Fibroblast of the conjunctiva (primary cell): Measurements from ENCODE around the gene TC2N.
"Not testable (repeated sequence)": the region's sequence is repeated elsewhere in the genome, so short reads cannot be mapped to it uniquely, and the experiment has no call there.

Experiments
- DNase-seq: peaks from one replicate; pipeline ENCODE4 v3.0.0-alpha.2; 2010; ENCODE audit warnings: low read depth

TC2N gene

DNA sequence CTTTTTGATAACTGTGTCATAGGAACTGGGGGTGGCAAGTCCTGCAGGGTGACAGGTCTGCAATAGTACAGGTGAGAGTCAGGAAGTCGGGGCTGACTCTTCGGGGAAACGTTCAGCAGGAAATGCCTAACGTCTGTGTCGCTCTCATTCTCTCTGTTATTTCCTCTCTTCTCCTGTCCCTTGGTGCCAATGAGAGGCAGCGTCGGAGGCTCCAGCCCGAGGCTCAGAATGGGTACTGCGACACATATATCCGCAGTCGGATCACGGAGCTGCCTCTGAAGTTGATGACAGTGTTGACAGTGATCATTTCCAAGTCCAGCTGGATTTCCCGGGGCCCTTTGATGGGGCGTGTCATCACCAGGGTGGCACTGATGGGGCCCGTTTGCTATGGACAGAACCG lies 2.7 kb upstream of the TC2N start:
- DNase-seq, result no peak

DNA sequence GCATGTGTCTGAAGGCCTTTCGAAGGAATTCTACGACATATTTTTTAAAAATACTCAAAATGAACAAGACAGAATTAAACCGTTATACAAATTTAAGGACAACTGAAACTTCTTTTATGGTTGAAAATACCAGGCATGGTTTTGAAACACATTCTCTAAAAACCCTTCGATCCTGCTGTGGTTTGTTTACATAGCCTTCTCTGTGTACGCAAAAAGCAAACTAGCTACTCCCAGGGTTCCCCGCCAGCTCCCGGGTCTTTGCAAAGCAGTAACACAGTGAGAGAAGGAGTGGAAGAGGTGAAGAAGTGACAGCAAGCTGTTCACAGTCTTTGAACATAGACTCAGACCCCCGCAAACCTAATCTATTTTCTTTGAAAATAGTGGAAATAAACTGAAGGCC lies 2.2 kb upstream of the TC2N start:
- DNase-seq, result no peak

DNA sequence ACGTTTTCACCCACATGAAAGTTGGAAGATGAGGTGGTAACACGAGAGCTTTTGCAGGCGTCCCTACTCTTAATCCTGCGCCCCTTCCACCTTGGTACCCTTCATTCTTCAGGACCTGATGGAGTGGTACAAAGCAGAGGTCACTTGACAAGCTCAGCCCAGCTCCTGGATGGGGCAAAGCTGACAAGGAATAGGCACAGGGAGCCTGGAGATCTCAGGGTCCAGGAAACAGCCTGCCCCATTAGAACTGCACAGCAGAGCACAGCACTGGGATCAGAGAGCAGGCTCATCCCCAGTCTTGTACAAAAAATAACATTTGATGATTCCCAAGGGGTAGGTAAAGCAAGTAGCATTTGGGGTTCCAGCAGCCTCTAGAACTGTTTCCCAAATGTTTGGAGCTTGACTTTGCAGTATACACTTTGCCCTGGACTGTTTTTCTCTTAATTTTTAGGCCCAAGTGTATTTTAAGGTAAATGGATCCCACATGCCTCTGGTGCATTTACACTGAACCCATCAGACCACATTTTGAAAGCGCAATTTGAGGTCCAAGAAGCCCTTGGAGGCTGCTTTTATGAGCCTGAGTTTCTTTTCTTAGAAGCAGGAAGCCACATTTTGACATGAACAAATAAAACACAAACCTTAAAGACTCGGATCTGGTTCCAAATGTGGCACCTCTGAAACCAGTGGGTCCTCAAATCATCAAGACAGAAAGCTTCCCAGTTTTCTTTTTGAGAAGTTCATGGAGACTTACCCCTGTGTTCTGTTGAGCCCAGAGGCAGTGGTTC lies 633 bp downstream of the TC2N start:
- no peak for DNase-seq

DNA sequence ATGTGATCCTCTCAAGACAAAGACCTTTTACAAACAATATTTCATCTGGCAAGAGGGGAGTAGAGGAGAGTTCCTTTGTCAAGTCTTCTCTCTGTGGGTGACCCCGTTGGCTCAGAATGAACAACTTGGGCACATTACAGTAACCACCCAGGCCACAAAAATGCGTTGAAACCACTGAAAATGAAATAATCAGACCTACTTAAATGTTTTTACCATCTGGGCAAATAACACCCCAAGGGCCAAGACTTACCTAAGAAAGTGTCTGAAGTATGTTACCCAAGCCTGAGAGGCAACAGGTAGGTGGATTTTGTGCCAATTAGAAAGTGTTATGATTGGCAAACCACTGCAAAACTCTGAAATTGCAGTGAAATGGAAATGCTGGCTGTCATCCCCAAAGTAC lies 1.3 kb downstream of the TC2N start:
- no peak for DNase-seq

DNA sequence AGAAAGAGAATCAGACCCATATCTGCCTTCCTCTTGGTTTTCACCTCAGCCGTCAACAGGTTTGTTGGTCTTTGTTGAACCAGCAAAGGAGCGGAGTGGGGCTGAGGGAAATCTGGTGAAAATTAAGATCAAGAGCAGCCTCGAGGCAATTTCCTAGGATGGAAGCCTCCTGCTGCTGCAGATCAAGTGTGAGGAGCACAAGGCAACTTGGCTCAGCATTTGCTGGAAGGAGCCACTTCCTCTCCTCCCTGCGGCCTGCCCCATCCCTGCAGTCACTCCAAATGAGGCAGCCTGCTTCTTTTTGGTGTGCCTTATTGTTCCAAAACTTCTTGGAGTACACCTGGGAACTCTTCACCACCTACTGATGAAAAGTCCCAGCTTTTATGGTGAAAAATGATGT lies 4.9 kb downstream of the TC2N start:
- no peak for DNase-seq

DNA sequence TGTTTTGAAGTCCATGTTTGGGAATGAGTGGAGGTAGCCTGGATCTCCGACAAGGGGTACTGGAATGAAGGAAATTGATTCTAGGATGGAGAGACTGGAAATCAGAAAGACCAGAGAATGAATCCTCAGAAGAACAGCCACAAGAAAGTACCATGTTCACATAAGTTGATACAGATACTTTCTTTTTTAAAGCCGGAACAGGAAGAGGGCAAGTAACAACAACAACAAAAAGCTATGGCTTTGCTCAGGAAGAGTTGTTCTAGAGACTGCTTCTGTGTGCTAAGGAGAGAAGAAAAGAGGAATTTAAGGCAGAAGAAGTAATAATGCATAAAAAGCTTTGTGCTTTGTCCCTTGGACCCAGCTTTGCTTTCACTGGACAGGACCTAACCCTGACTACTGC lies 6.2 kb downstream of the TC2N start:
- no peak for DNase-seq

DNA sequence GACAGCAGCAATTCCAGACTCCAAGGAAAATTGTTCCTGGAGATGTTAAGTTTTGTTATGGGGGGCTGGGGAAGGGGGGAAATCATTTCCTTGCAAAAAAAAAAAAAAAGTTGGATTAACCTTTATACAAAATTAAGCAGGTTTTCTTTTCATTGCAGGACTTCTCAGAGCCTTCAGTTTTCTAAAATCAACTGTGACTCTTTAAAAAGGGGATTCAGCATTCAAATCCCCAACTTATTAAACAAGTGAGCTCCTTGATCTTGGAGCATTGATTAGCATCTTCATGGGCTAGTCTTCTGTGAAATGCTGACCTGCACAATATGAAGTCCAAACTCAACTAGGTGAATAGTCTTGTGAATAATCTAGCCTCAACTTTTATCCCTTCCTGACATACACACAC lies 7.1 kb downstream of the TC2N start:
- no peak for DNase-seq

DNA sequence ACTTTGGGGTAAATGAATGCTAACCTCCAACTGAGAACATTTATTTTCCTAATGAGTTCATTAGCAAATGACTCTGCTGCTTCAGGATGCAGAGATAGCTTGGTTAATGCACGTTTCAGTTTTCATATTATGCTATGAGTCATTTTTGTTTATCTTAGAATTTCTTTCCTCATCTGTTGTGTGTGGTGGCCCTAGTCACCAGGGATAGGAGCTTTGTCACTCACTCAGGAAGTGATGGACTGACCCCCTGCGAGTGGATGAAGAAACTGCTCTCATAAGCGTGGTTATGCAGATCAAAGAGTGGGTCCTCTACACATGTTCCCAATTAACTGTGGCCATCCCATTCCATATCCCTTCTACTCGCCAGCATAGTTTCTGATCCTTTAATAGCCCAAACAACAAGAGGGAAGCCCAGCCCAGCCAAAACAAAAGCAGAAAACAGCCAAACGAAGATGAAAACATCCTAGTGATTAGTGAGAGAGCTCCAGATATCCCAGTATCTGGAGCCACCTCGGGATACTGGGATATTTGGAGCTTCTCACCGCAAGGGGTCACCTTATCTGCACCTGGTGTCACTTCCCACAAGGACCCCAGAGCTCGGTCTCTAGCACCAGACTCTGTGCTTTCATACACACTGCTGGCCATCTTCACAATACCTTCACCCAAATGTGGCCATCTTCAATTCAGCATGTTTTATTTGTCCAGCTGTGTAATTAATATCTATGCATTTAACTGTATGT lies 8.6 kb downstream of the TC2N start:
- peak; percentile 37 for DNase-seq

DNA sequence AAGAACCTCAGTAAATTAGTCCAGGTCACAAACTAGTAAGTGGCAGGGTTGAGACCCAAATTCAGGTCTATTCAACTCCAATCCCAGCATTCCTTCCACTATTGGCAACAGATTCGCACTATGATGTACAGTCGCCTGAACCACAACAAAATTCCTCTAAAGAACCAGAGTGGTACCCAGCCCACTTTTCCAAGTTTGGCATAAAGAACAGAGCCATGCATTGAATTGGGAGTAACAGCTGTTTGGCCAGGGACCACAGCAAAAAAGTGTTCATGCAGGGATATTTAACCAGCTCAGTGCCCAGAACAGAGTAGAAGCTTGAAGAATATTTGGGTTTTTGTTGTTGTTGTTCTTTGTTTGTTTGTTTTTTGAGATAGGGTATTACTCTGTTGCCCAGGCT lies 9.7 kb downstream of the TC2N start:
- no peak for DNase-seq

DNA sequence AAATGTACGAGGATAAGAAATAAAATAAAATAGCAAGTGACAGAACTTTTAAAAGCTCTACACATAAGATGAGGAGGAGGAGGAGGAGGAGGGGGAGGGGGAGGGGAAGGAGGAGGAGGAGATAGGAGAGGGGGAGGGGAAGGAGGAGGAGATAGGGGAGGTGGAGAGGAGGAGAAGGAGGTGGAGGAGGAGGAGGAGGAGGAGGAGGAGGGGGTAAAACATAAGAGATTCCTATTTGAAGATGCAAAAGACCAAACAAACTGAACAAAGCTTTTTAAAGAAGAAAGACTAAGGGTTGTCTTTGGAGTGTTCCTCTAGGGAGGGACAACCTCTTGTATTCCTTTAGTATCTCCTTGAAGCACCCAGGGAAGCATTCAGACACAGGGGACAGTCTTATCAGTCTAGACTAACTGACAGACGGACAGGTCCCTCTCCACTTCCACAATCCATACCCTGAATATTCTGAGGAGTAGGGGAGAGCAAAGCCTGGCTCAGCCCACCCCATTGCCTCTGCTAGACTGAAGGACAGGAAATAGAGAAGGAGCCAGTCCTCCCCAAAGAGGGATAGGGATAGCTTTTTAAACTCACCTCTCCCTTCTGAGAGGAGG lies 12.9 kb downstream of the TC2N start:
- DNase-seq, result no peak

DNA sequence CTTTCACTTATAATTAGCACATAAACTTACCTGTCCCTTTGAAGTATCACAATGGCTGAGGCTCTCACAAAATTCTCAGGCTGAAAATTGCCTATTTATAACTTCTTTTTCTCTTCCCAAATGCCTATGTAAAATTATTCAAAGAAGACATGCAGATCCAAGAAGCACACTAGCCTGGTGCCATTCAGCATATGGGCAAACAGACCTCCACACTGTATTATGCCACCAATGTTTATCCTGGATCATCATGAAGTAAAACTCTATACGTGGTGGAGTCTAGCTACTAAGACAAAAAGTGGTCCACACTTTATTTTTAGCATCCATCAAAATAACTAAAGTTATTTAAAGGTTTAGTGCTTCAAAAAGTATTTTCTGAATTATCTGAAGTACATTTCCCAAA lies 15.8 kb downstream of the TC2N start:
- no peak for DNase-seq

DNA sequence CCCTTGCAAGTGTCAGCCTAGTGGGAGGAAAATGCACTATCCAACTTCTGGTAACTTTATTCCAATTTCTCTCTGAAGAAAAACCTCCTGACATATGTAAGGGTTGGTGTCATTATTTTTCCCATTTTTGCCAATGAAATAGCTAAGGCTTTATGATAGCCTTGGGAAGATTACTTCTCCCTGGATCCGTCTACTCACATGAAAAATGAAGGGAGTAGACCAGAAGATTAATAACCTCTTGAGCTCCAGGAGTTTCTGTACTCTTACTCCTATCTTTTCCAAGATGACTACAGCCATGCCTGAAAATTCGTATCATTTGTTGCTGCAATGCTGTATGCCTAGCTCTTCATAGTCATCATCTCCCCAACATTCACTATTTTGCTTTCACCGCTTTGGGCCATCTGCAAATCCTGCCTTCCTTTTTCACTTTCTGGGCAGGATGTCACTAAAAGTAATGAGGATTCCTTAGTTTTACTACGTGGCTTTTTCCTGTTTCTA lies 18.8 kb downstream of the TC2N start:
- DNase-seq, result no peak

DNA sequence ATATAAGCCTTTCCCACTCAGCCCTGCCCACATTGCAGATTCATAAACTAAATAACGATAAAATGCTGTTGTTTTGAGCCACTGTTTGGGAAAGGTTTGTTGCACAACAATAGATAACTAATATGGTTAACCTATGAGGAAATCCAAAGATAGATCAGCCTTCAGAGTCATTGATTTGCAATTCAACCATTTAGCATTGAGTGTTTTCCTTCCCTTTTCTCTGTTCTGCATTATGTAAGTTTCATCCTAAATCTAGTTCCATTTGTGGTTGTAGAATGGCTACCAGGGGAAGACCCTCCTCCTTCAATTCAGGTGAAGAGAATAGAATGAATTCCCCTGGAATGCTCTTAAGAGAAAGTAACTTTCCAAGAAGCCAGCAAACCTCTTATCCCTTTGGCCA lies 19.6 kb downstream of the TC2N start:
- no peak for DNase-seq

DNA sequence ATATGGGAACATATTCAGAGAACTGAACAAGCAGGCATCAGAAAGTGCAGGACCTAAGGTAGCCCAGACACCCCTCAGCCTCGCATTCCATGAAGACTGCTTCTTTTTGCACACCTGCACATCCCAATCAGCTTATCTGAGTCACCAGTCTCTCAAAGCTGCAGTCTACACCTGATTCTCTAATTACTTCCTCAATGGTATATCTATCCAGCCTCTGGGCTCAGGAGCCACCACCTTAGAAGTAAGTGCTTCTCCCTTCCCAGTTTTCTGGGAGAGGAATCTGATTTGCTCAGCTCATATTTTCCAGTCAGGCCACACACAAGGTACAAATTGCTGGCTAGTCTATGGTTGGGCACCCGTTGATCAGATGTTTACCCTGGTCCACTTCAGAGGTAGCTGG lies 21.7 kb downstream of the TC2N start:
- no peak for DNase-seq

DNA sequence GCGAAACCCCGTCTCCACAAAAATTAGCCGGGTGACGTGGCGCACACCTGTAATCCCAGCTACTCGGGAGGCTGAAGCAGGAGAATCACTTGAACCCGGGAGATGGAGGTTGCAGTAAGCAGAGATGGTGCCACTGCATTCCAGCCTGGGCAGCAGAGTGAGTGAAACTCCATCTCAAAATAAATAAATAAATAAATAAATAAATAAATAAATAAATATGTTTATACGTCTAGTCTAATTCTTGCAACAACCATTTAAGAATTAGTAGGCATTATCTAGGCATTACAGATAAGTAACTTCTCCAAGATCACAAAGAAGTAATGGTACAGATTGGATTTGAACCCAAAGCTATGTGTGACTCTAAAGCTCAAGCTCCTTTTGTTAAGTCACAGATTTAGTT lies 22.3 kb downstream of the TC2N start:
- not testable (repeated sequence) for DNase-seq

DNA sequence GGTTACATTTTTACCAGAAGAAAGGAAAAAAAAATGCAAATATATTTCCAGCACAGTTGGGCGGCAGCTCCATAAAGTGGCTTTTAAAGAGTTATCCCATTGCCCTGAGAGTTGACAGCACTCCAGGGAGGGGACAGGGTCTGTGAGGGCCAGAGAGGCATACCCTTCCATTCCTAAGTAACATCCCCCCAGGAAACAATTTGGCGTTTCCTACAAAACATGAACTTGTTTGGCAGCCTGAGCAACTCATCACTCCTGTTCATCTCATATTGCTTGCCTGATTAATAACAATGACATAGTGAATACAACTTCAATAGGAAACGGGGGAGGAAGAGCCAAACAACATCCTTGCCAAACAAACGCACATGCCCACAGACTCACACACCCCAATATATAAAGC lies 23.3 kb downstream of the TC2N start:
- no peak for DNase-seq

DNA sequence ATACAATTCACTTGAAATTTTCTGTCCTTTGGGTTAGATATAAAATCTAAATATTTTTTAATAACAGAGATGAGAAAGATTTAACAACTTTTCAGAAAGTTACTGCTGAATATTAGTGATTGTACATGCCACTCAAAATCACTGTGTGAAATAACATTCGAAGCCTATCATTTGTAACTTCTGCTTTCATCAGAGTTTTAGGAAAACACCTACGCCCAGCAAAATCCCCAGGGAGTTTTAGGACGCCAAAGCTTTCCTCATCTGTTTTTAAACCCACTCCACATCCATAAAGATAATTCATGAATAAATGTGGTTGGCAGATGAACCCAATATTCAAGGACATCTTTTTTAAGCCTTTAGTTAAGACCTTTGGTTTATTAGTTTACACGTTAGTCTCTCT lies 23.9 kb downstream of the TC2N start:
- DNase-seq, result no peak

DNA sequence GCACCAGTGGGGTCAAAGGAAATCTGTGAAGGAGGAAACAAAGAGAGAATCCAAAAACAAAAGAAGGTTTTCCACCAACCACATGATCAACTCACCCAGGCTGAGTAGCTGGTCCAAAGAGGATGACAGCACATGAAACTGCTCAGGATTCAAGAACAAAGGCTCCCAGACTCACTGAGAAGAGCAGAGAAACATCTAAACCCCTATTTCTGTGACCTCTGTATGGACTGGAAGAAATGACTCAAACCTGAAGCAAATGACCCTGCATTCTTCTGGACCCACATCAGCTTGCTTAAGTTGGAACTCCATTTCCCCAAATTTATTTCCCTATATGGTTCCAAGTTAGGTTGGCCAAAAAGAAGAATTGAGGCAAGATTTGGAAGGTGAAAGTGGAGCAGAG lies 26.3 kb downstream of the TC2N start:
- no peak for DNase-seq

DNA sequence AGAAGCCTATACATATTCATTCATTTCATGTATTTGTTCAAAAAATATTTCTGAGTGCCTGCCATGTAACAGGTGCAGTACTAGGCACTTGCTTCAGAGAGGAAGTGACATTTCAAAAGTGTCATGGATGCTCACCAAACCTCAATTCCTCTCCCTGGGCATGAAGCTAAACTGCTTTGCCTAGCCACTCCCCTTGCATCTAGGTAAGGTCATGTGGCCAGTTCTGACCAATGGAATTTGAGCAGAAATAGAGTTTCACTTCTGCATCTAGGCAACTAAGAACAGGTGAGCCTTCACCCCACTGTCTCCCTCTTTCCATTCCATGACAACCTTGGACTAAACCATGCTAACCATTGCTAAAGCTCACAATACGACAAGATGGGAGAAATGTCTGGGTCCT lies 27.6 kb downstream of the TC2N start:
- DNase-seq, result no peak

DNA sequence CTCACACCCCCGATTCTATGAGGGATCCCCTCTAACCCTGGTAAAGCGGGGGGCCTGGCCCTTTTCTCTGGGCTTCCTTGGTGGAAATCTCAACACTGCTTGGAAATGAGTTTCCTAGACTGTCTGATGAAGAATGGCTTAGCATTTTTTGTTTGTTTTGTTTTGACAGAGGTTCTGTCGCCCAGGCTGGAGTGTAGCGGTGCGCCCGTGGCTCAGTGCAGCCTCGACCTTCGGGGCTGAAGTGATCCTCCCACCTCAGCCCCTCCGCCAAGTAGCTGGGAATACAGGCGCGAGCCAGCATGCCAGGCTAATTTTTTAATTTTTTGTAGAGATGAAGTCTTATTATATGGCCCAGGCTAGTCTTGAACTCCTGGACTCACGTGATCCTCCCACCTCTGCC lies 30.3 kb downstream of the TC2N start:
- DNase-seq, result no peak

DNA sequence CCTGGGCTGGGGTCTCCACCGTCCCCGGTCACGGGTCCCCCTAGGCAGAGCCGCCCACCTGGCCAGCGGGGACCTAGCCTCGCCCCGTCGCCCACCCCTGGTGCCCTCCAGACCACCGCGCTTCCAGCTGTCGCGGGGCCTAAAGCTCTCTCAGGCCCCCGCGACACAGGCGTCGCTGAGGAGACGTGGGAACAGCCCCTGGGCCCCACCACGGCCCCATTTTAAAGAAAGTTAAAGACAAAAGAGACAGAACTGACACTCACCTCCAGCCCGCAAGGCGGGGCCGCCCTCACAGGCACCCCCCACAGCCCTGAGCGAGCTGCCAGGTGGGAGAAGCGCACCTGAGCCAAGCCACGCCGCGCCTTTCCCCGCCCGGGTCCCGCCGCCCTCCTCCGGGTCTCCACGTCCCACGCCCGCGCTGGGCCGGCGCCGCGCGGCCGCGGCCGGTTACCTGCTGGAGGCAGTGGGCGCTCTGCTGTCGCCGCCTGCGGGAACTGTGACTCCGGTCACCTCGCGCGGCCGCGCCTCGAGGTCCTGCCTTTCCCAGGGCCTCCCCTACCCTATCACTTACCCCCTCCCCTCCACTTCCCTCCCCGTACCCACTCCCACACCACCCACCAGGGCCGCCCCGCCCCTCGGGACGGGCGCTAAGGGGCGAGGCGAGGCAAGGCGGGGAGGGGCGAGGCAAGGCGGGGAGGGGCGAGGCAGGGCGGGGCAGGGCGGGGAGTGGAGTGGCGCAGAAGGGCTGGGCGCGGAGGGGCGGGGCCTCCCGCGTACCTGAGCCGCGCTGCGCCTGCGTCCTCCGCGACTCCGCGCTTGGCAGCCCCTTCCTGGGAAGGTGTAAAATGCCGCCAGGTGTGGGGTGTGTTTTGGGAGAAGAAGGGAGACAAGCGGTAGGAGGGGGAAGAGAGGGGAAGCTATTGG lies 31.2 kb downstream of the TC2N start:
- no peak for DNase-seq
